ENCODE measurements around the gene PTK7.

The PTK7 gene

GRCh38 chr6:43207286-43207685 is 131.2 kb downstream of the PTK7 start:
- no peak for DNase-seq (ENCODE audit: low read depth)

All from stimulated activated CD4-positive, alpha-beta T cell treated with anti-CD3 and anti-CD28 coated beads, Interleukin-2, amount 100 ng/mL, for 4 hours (primary cell).